H1 (cell line): ENCODE measurements around the gene LTBP1. TPM values are rescaled to one million over a fixed set of nuclear protein-coding genes. Genes with fewer than 3 reads are reported as not detected.

Experiments
- CTCF ChIA-PET: fragments of 300-600 bp; sonication (Branson Sonifier 250); formaldehyde crosslinking; loops from one replicate; lab custom pipeline; 2021; ENCODE audit not compliant: partially characterized antibody; lab: Charles Lee
- POLR2A ChIA-PET: fragments of 300-600 bp; sonication (Branson Sonifier 250); formaldehyde crosslinking; loops from one replicate; lab custom pipeline; 2021; ENCODE audit warnings: inconsistent platforms; ENCODE audit not compliant: partially characterized antibody; lab: Charles Lee
- DNase-seq, 2 experiments: peaks; one replicate each; pipeline versions ENCODE4 v3.0.0 to v3.0.0-alpha.2; 2010 to 2022; ENCODE audit warnings: low spot score in 2 of 2, low read depth in 1 of 2, mixed read lengths in 1 of 2
- FAIRE-seq: peaks from 2 replicates; lab custom pipeline; 2011; peaks lifted over from hg19 to GRCh38; lab: Jason Lieb, UNC
- H2AFZ ChIP-seq: 2 replicates; pipeline ENCODE4 v1.8.1; 2012; ENCODE audit warnings: low read length, inconsistent platforms
- H2AK5ac ChIP-seq: 2 replicates; pipeline ENCODE4 v1.6.1; 2013; ENCODE audit warnings: low read depth, low read length
- H2BK120ac ChIP-seq: replicated peaks from 2 replicates; pipeline ENCODE3; 2013; ENCODE audit warnings: low read depth, low read length, inconsistent platforms
- H2BK12ac ChIP-seq: 2 replicates; pipeline ENCODE4 v1.6.1; 2013; ENCODE audit warnings: low read depth, low read length
- H2BK15ac ChIP-seq: 2 replicates; pipeline ENCODE4 v1.6.1; 2013; ENCODE audit warnings: low read length
- H2BK20ac ChIP-seq: 2 replicates; pipeline ENCODE4 v1.6.1; 2013; ENCODE audit warnings: low read length
- H2BK5ac ChIP-seq: 2 replicates; pipeline ENCODE4 v1.6.1; 2013; ENCODE audit warnings: low read depth, low read length
- H3K14ac ChIP-seq: 2 replicates; pipeline ENCODE4 v1.6.1; 2013; ENCODE audit warnings: inconsistent platforms; ENCODE audit not compliant: insufficient read length
- H3K18ac ChIP-seq: 2 replicates; pipeline ENCODE4 v1.6.1; 2013; ENCODE audit warnings: low read length; ENCODE audit errors: extremely low read depth
- H3K23ac ChIP-seq: 2 replicates; pipeline ENCODE4 v1.6.1; 2013; ENCODE audit warnings: inconsistent platforms; ENCODE audit not compliant: insufficient read length
- H3K23me2 ChIP-seq: 2 replicates; pipeline ENCODE4 v1.6.1; 2013; ENCODE audit warnings: low read depth, low read length
- H3K27ac ChIP-seq: 2 replicates; pipeline ENCODE4 v1.6.1; 2011; ENCODE audit warnings: low read depth, low read length, inconsistent platforms
- H3K27me3 ChIP-seq, 4 experiments: replicated peaks in 1 of 4; 1 replicate in 1 of 4; 2 replicates in 3 of 4; pipeline versions ENCODE4 v1.6.1 to v1.8.1; 2011 to 2013; ENCODE audit warnings: low read length in 3 of 4, mild to moderate bottlenecking in 3 of 4, inconsistent platforms in 2 of 4, mixed read lengths in 2 of 4, moderate library complexity in 1 of 4; ENCODE audit not compliant: control insufficient read depth in 3 of 4, insufficient read depth in 3 of 4; ENCODE audit errors: extremely low read depth in 1 of 4
- H3K36me3 ChIP-seq, 4 experiments: 2 replicates each; pipeline versions ENCODE4 v1.6.1 to v1.8.1; 2011 to 2013; ENCODE audit warnings: mild to moderate bottlenecking in 4 of 4, low read length in 3 of 4, moderate library complexity in 2 of 4, control low read depth in 1 of 4, inconsistent platforms in 1 of 4; ENCODE audit not compliant: insufficient read depth in 4 of 4, control insufficient read depth in 2 of 4
- H3K4ac ChIP-seq: replicated peaks from 2 replicates; pipeline ENCODE3; 2013; ENCODE audit warnings: low read length, low read depth, mixed read lengths, inconsistent platforms; ENCODE audit not compliant: insufficient read length
- H3K4me1 ChIP-seq, 4 experiments: replicated peaks in 1 of 4; 1 replicate in 1 of 4; 2 replicates in 3 of 4; pipeline versions ENCODE4 v1.6.1 to v1.8.1; 2011 to 2013; ENCODE audit warnings: low read length in 3 of 4, inconsistent platforms in 2 of 4, mixed read lengths in 1 of 4; ENCODE audit not compliant: insufficient read depth in 4 of 4, control insufficient read depth in 3 of 4
- H3K4me2 ChIP-seq, 2 experiments: 2 replicates each; pipeline versions ENCODE4 v1.6.1 to v1.8.1; 2011 to 2013; ENCODE audit warnings: low read depth in 2 of 2, low read length in 2 of 2, control low read depth in 1 of 2, inconsistent platforms in 1 of 2, mild to moderate bottlenecking in 1 of 2; ENCODE audit not compliant: insufficient read depth in 1 of 2
- H3K4me3 ChIP-seq, 4 experiments: fragments of 200-600, 300-600 bp in 1 of 4; sonication (generic), shearing (Covaris generic), sonication (Bioruptor Twin) in 1 of 4; 2 replicates each; pipeline versions ENCODE4 v1.5.1 to v1.8.1; 2011 to 2016; ENCODE audit warnings: low read length in 4 of 4, low read depth in 3 of 4, control low read depth in 2 of 4, inconsistent platforms in 2 of 4, mild to moderate bottlenecking in 2 of 4, mixed read lengths in 1 of 4, moderate library complexity in 1 of 4; ENCODE audit not compliant: insufficient read depth in 2 of 4; ENCODE audit errors: extremely low read depth in 1 of 4
- H3K56ac ChIP-seq: replicated peaks from 2 replicates; pipeline ENCODE3; 2013; ENCODE audit warnings: low read depth, mild to moderate bottlenecking, mixed read lengths, low read length, inconsistent platforms; ENCODE audit not compliant: insufficient read length
- H3K79me1 ChIP-seq: 2 replicates; pipeline ENCODE4 v1.6.1; 2013; ENCODE audit warnings: low read depth, low read length, control low read depth
- H3K79me2 ChIP-seq, 2 experiments: 2 replicates each; pipeline versions ENCODE4 v1.6.1 to v1.8.1; 2012 to 2013; ENCODE audit warnings: low read length in 2 of 2, mild to moderate bottlenecking in 2 of 2, inconsistent platforms in 1 of 2; ENCODE audit not compliant: insufficient read depth in 2 of 2, control insufficient read depth in 1 of 2
- H3K9ac ChIP-seq, 4 experiments: replicated peaks in 1 of 4; 1 replicate in 1 of 4; 2 replicates in 3 of 4; pipeline versions ENCODE4 v1.6.1 to v1.8.1; 2011 to 2013; ENCODE audit warnings: low read depth in 3 of 4, low read length in 3 of 4, control low read depth in 2 of 4, mild to moderate bottlenecking in 2 of 4, moderate library complexity in 2 of 4, inconsistent platforms in 1 of 4; ENCODE audit errors: extremely low read depth in 1 of 4
- H3K9me3 ChIP-seq, 2 experiments: 2 replicates each; pipeline versions ENCODE4 v1.6.1 to v1.8.1; 2012 to 2013; ENCODE audit warnings: mild to moderate bottlenecking in 2 of 2, moderate library complexity in 2 of 2, control low read depth in 1 of 2, inconsistent platforms in 1 of 2, low read depth in 1 of 2, low read length in 1 of 2, mixed read lengths in 1 of 2; ENCODE audit not compliant: insufficient read depth in 2 of 2
- H4K20me1 ChIP-seq, 2 experiments: replicated peaks in 1 of 2; 2 replicates each; pipeline versions ENCODE3 to v1.8.1; 2011 to 2013; ENCODE audit warnings: inconsistent platforms in 2 of 2, low read length in 2 of 2, mild to moderate bottlenecking in 1 of 2; ENCODE audit not compliant: insufficient read depth in 2 of 2, control insufficient read depth in 1 of 2
- H4K5ac ChIP-seq: 2 replicates; pipeline ENCODE4 v1.6.1; 2013; ENCODE audit warnings: low read length, low read depth, mixed read lengths, inconsistent platforms; ENCODE audit not compliant: insufficient read length
- H4K8ac ChIP-seq: 2 replicates; pipeline ENCODE4 v1.8.0; 2013; ENCODE audit warnings: mild to moderate bottlenecking, moderate library complexity, low read length, inconsistent platforms; ENCODE audit not compliant: insufficient read depth; ENCODE audit errors: extremely low read depth
- H4K91ac ChIP-seq: replicated peaks from 2 replicates; pipeline ENCODE3; 2013; ENCODE audit warnings: low read length, mixed read lengths, inconsistent platforms; ENCODE audit not compliant: insufficient read length
- EP300 ChIP-seq, 2 experiments: IDR thresholded peaks; 1 replicate in 1 of 2; 2 replicates in 1 of 2; pipeline ENCODE4 v1.6.1; 2011 to 2012; ENCODE audit warnings: low read depth in 2 of 2, low read length in 2 of 2, mild to moderate bottlenecking in 2 of 2, borderline replicate concordance in 1 of 2, inconsistent platforms in 1 of 2, moderate library complexity in 1 of 2
- SIX5 ChIP-seq: IDR thresholded peaks from 2 replicates; pipeline ENCODE4 v1.6.1; 2011; ENCODE audit warnings: mild to moderate bottlenecking, low read depth, low read length
- TCF12 ChIP-seq: IDR thresholded peaks from 2 replicates; pipeline ENCODE4 v1.6.1; 2011; ENCODE audit warnings: low read depth, mild to moderate bottlenecking, low read length
- WGBS, 2 experiments: shearing (Covaris generic) in 1 of 2; methylation state at CpG; one replicate each; pipeline versions ENCODE4 v1.1.6 to v1.1.7; 2013 to 2015; ENCODE audit warnings: low lambda C conversion rate in 2 of 2, mixed read lengths in 2 of 2, inconsistent platforms in 1 of 2, low coverage in 1 of 2, missing lambda C conversion rate in 1 of 2; ENCODE audit not compliant: insufficient replicate concordance in 2 of 2, insufficient coverage in 1 of 2, insufficient read length in 1 of 2; ENCODE audit errors: extremely low coverage in 1 of 2, missing lambda C conversion rate in 1 of 2; 5-methylcytosine and 5-hydroxymethylcytosine counted together
- polyA plus RNA-seq, 7 experiments: library from polyadenylated mRNA; depleted of rRNA in 3 of 7; stranded (reverse) in 5 of 7; unstranded in 2 of 7; fragments of >200 nt in 5 of 7; fragments of 200-250 nt in 2 of 7; gene quantifications; 1 replicate in 5 of 7; 2 replicates in 1 of 7; 4 replicates in 1 of 7; pipeline versions ENCODE4 v1.2.1 to v1.2.3, GENCODE V29; 2011 to 2013; ENCODE audit warnings: missing spikeins in 2 of 7, mixed read lengths in 2 of 7
- total RNA-seq: library from RNA; stranded (reverse); fragmentation: NEBNext Ultra II Directional; extraction: Animal tissue kit (Norgen Biotek cat#: 25700); gene quantifications from 2 replicates; pipeline ENCODE4 v1.2.1, GENCODE V29; 2021
- TF ChIP-seq, protein P1 (sequence below): IDR thresholded peaks from 2 replicates; pipeline ENCODE4 v1.6.1; 2011; ENCODE audit warnings: low read depth, mild to moderate bottlenecking, low read length; ENCODE audit not compliant: insufficient read depth

The LTBP1 gene
- total and polyA plus RNA-seq, 2 of the 8 experiments (the other 6 are each of a cell fraction or from before 2014, with no cell fraction given): 15.4 to 24.7 TPM

DNA sequence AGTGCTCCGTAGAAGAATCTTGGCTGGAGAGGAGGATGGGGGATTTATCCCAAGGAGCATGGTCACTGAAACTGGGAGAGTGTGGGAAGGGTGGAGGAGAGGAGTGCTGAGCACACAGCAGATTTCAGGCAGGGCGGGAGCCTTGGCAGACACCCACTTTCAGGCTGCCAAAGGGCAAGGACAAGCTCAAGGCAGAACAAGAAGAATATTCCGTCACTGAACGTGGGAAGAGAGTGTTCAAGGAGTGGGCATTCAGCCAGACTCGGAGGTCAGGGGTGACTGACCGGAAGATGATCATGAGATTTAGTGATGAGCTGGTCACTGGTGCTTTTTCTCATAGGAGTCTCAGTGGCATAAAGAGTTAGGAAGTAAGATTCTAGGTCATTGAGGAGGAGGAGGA, 393.5 kb downstream of the LTBP1 start:
- no peak overlapping the region for H3K9ac ChIP-seq
- H3K36me3 ChIP-seq: no peaks in the 10 kb centered on the region
- H3K9me3 ChIP-seq: no peaks in the 10 kb centered on the region
- no peaks in the 10 kb centered on the region for H3K27me3 ChIP-seq
- H3K4ac ChIP-seq: no peak overlapping the region
- no peak overlapping the region for H3K56ac ChIP-seq
- H4K20me1 ChIP-seq: no peaks in the 10 kb centered on the region
- H3K4me3 ChIP-seq: no peak overlapping the region
- no peaks in the 10 kb centered on the region for H3K79me2 ChIP-seq
- no peak overlapping the region for H4K8ac ChIP-seq
- H2BK120ac ChIP-seq: no peak overlapping the region
- H2BK5ac ChIP-seq: no peak overlapping the region
- H3K79me1 ChIP-seq: no peaks in the 10 kb centered on the region
- CTCF ChIA-PET: interaction anchor here (0.6 to 0.7 kb wide), 3 partner anchors 19 to 207 kb away, joined by 3 to 4 read pairs (median 3); no protein-coding TSS in a partner anchor
- H4K5ac ChIP-seq: no peak overlapping the region
- TF ChIP-seq, protein P1, sequence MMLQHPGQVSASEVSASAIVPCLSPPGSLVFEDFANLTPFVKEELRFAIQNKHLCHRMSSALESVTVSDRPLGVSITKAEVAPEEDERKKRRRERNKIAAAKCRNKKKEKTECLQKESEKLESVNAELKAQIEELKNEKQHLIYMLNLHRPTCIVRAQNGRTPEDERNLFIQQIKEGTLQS: no peak
- TF ChIP-seq SIX5 (no peak), EP300 (IDR thresholded peaks at IDR 0.05; ENCODE audit: borderline replicate concordance in 1 of 2, low read depth in 2 of 2, low read length in 2 of 2) (no peak), TCF12 (no peak)
- no peak overlapping the region for H3K27ac ChIP-seq
- H3K23me2 ChIP-seq: no peaks in the 10 kb centered on the region
- H4K91ac ChIP-seq: no peak overlapping the region
- no peak overlapping the region for H3K23ac ChIP-seq
- POLR2A ChIA-PET: no interaction called here
- H3K4me2 ChIP-seq: no peak overlapping the region
- no peak overlapping the region for H2BK12ac ChIP-seq
- no peak overlapping the region for H3K14ac ChIP-seq
- DNase-seq: no peak
- no peak overlapping the region for H3K18ac ChIP-seq
- no peak overlapping the region for H2AK5ac ChIP-seq
- no peak overlapping the region for H2BK20ac ChIP-seq
- no peak for FAIRE-seq
- no peak overlapping the region for H2AFZ ChIP-seq
- 92% methylated on average over 5 of the region's 6 CpGs; no CpG with 5 or more reads in 1 of the 2 experiments for whole genome bisulfite sequencing, 2 experiments
- H3K4me1 ChIP-seq: no peaks in the 10 kb centered on the region
- no peak overlapping the region for H2BK15ac ChIP-seq
